K562 (cell line): ENCODE results near the gene FAM24B. TPM values are rescaled to one million over a fixed set of nuclear protein-coding genes. Genes with fewer than 3 reads are reported as not detected.

ENCODE experiments used
- ATAC-seq: fragments of 200-7000 bp; cut with Tn5 transposase; 3 replicates; pipeline ENCODE4 v1.9.1; 2020; ENCODE audit warnings: moderate library complexity
- BruUV-seq: library from RNA; stranded (reverse); fragments of 400-500 nt; replicated peaks from 2 replicates; lab custom pipeline; 2021; lab: Mats Ljungman, UMichigan
- CTCF ChIA-PET: fragments of 300-600 bp; formaldehyde crosslinking; extraction: SDS; loops from one replicate; lab custom pipeline; 2021; ENCODE audit warnings: low intra/inter-chr PET ratio; lab: Yijun Ruan, JAX
- POLR2A ChIA-PET: fragments of 300-600, 350-650 bp; sonication (Branson Sonifier 250); formaldehyde crosslinking; extraction: SDS; loops from one replicate; lab custom pipeline; 2021; ENCODE audit warnings: antibody characterized with exemption, inconsistent platforms; lab: Yijun Ruan, JAX
- DNase-seq, 4 experiments: peaks; one replicate each; pipeline versions ENCODE4 v3.0.0 to v3.0.0-alpha.2; 2011 to 2018; ENCODE audit warnings: low spot score in 3 of 4, mixed read lengths in 3 of 4; ENCODE audit errors: extremely low read depth in 1 of 4
- FAIRE-seq: peaks from 2 replicates; lab custom pipeline; 2011; peaks lifted over from hg19 to GRCh38; lab: Jason Lieb, UNC
- H2AFZ ChIP-seq: 2 replicates; pipeline ENCODE4 v1.6.0; 2011; ENCODE audit warnings: low read depth, low read length, control low read depth, inconsistent platforms
- H3K27ac ChIP-seq: fragments of 200-600 bp; 3 replicates; pipeline ENCODE4 v1.8.0; 2011; ENCODE audit warnings: low read depth, mild to moderate bottlenecking, control low read depth, inconsistent platforms, low read length, moderate library complexity, mixed read lengths; ENCODE audit errors: extremely low read depth
- H3K27me3 ChIP-seq, 2 experiments: fragments of 300-600 bp in 1 of 2; 2 replicates in 1 of 2; 3 replicates in 1 of 2; pipeline versions ENCODE4 v1.6.0 to v1.8.0; 2011; ENCODE audit warnings: inconsistent platforms in 2 of 2, low read length in 2 of 2, mild to moderate bottlenecking in 1 of 2, mixed read lengths in 1 of 2, moderate library complexity in 1 of 2; ENCODE audit not compliant: control insufficient read depth in 2 of 2, insufficient read depth in 2 of 2
- H3K36me3 ChIP-seq: fragments of 300-600 bp; 3 replicates; pipeline ENCODE4 v1.8.0; 2011; ENCODE audit warnings: mild to moderate bottlenecking, low read length, inconsistent platforms; ENCODE audit not compliant: control insufficient read depth, insufficient read depth
- H3K4me1 ChIP-seq, 2 experiments: fragments of 200-600 bp in 1 of 2; replicated peaks in 1 of 2; 2 replicates in 1 of 2; 3 replicates in 1 of 2; pipeline versions ENCODE4 v1.5.1 to v1.8.0; 2011; ENCODE audit warnings: inconsistent platforms in 2 of 2, low read length in 2 of 2, mild to moderate bottlenecking in 1 of 2, mixed read lengths in 1 of 2, moderate library complexity in 1 of 2; ENCODE audit not compliant: control insufficient read depth in 2 of 2, insufficient read depth in 2 of 2
- H3K4me2 ChIP-seq: 2 replicates; pipeline ENCODE4 v1.6.1; 2011; ENCODE audit warnings: low read length, control low read depth, inconsistent platforms, mixed read lengths; ENCODE audit not compliant: insufficient read depth
- H3K4me3 ChIP-seq: fragments of 200-600 bp; sonication (generic), shearing (Covaris generic); 2 replicates; pipeline ENCODE4 v1.5.1; 2016; ENCODE audit warnings: control low read depth, inconsistent platforms
- H3K79me2 ChIP-seq: fragments of 200-600 bp; 3 replicates; pipeline ENCODE4 v1.8.0; 2011; ENCODE audit warnings: low read length, inconsistent platforms; ENCODE audit not compliant: control insufficient read depth, insufficient read depth
- H3K9ac ChIP-seq, 2 experiments: 2 replicates each; pipeline versions ENCODE4 v1.6.0 to v1.6.1; 2011; ENCODE audit warnings: low read depth in 2 of 2, low read length in 2 of 2, control low read depth in 1 of 2, inconsistent platforms in 1 of 2, mild to moderate bottlenecking in 1 of 2, mixed read lengths in 1 of 2; ENCODE audit not compliant: insufficient read depth in 1 of 2
- H3K9me1 ChIP-seq: one replicate; pipeline ENCODE4 v1.6.0; 2011; ENCODE audit warnings: inconsistent platforms, mild to moderate bottlenecking, low read length, moderate library complexity; ENCODE audit not compliant: control insufficient read depth, insufficient read depth
- H3K9me3 ChIP-seq: replicated peaks from 2 replicates; pipeline ENCODE4 v1.5.1; 2011; ENCODE audit warnings: low read depth, low read length, inconsistent platforms; ENCODE audit not compliant: control insufficient read depth, insufficient read depth
- H4K20me1 ChIP-seq: replicated peaks from 2 replicates; pipeline ENCODE4 v1.6.1; 2011; ENCODE audit warnings: low read length, inconsistent platforms, mixed read lengths; ENCODE audit not compliant: control insufficient read depth, insufficient read depth
- ATF1 ChIP-seq, 2 experiments: fragments of 450-650 bp in 1 of 2; IDR thresholded peaks; 2 replicates each; pipeline ENCODE4 v1.6.1; 2016; ENCODE audit warnings: missing compliant biosample characterization in 1 of 2, missing genetic modification characterization in 1 of 2
- CSDE1 ChIP-seq, 2 experiments: fragments of 450-650 bp; IDR thresholded peaks; 2 replicates each; pipeline ENCODE4 v1.6.1; 2016; ENCODE audit warnings: mild to moderate bottlenecking in 1 of 2
- ELK1 ChIP-seq: sonication (generic); formaldehyde crosslinking; IDR thresholded peaks from 2 replicates; pipeline ENCODE4 v1.8.1; 2022; ENCODE audit warnings: missing genetic modification reagents
- FUS ChIP-seq: fragments of 200-400 bp; formaldehyde crosslinking; optimal IDR thresholded peaks from 2 replicates; pipeline ENCODE3; 2017; ENCODE audit warnings: low read depth, low read length
- GTF3C2 ChIP-seq: IDR thresholded peaks from 3 replicates; pipeline ENCODE4 v1.6.1; 2011; ENCODE audit warnings: borderline replicate concordance, mild to moderate bottlenecking, moderate library complexity; ENCODE audit not compliant: insufficient read length; ENCODE audit errors: extremely low read depth
- HDAC1 ChIP-seq, 2 experiments: fragments of 450-650 bp; IDR thresholded peaks; 2 replicates each; pipeline ENCODE4 v1.6.1; 2016 to 2017; ENCODE audit warnings: inconsistent platforms in 1 of 2, mild to moderate bottlenecking in 1 of 2, moderate library complexity in 1 of 2
- KDM4B ChIP-seq, 2 experiments: fragments of 450-650 bp in 1 of 2; sonication (generic) in 1 of 2; IDR thresholded peaks; 2 replicates each; pipeline ENCODE4 v1.6.1; 2016 to 2017; ENCODE audit warnings: borderline replicate concordance in 2 of 2, antibody characterized with exemption in 1 of 2, low read depth in 1 of 2, mild to moderate bottlenecking in 1 of 2
- NFYB ChIP-seq: IDR thresholded peaks from 2 replicates; pipeline ENCODE4 v1.6.1; 2011; ENCODE audit warnings: mild to moderate bottlenecking, moderate library complexity; ENCODE audit not compliant: insufficient read length; ENCODE audit errors: extremely low read depth
- SRSF7 ChIP-seq: fragments of 200-400 bp; formaldehyde crosslinking; optimal IDR thresholded peaks from 2 replicates; pipeline ENCODE3; 2017; ENCODE audit warnings: mild to moderate bottlenecking, low read depth, low read length
- THRB ChIP-seq: fragments of 450-650 bp; formaldehyde crosslinking; conservative IDR thresholded peaks from 2 replicates; pipeline ENCODE4 v1.4.0; 2022; ENCODE audit warnings: mild to moderate bottlenecking, missing genetic modification characterization
- TRIM24 ChIP-seq, 2 experiments: fragments of 450-650 bp; IDR thresholded peaks; 2 replicates each; pipeline ENCODE4 v1.6.1; 2016
- XRCC4 ChIP-seq: IDR thresholded peaks from one replicate; pipeline ENCODE4 v1.6.1; 2011; ENCODE audit not compliant: insufficient read depth, insufficient read length; ENCODE audit errors: extremely low read depth
- ZNF212 ChIP-seq: fragments of 450-650 bp; formaldehyde crosslinking; IDR thresholded peaks from 2 replicates; pipeline ENCODE4 v1.4.0; 2020; ENCODE audit warnings: mild to moderate bottlenecking
- ZNF23 ChIP-seq: fragments of 250-450 bp; sonication (Bioruptor Pico); IDR thresholded peaks from 2 replicates; pipeline ENCODE4 v1.4.0; 2020; ENCODE audit warnings: mild to moderate bottlenecking
- ZNF263 ChIP-seq: sonication (generic); formaldehyde crosslinking; IDR thresholded peaks from 2 replicates; pipeline ENCODE4 v1.8.0; 2022; ENCODE audit warnings: mild to moderate bottlenecking, missing genetic modification reagents, borderline replicate concordance
- ZNF354B ChIP-seq: fragments of 250-450 bp; sonication (Bioruptor Pico); IDR thresholded peaks from 2 replicates; pipeline ENCODE4 v1.4.0; 2020
- ZNF696 ChIP-seq: fragments of 250-450 bp; sonication (Bioruptor Pico); conservative IDR thresholded peaks from 2 replicates; pipeline ENCODE4 v1.4.0; 2020; ENCODE audit warnings: mild to moderate bottlenecking, moderate library complexity
- ZZZ3 ChIP-seq: fragments of 450-650 bp; IDR thresholded peaks from 2 replicates; pipeline ENCODE4 v1.6.1; 2016; ENCODE audit warnings: antibody characterized with exemption, mild to moderate bottlenecking, moderate library complexity
- WGBS: fragments of 100-300 bp; shearing (Covaris generic); methylation state at CpG from one replicate; pipeline ENCODE4 v1.1.6; 2016; ENCODE audit warnings: low coverage, mixed read lengths; ENCODE audit not compliant: insufficient coverage; ENCODE audit errors: missing lambda C conversion rate; 5-methylcytosine and 5-hydroxymethylcytosine counted together
- in situ Hi-C: fragments of 300-500 bp; cut with MboI; formaldehyde crosslinking; loops from 4 replicates; pipeline ENCODE4 v1.15.0; 2018; ENCODE audit warnings: inconsistent platforms, mixed read lengths
- intact Hi-C: fragments of 100-400 bp; cut with micrococcal nuclease; formaldehyde crosslinking; loops from 2 replicates; pipeline ENCODE4 v1.14.2; 2022
- polyA plus RNA-seq, 8 experiments: library from polyadenylated mRNA; depleted of rRNA in 4 of 8; stranded (reverse) in 5 of 8; unstranded in 3 of 8; fragments of >200 nt; fragmentation: Nextera tagmentation in 2 of 8; fragmentation: Illumina TruSeq in 1 of 8; extraction: Ambion mirVana in 2 of 8; extraction: Trizol in 1 of 8; gene quantifications; 2 replicates each; pipeline versions ENCODE4 v1.2.1 to v1.2.3, GENCODE V29; 2011 to 2014; ENCODE audit warnings: inconsistent platforms in 1 of 8, missing spikeins in 1 of 8
- total RNA-seq, 7 experiments: library from RNA; depleted of rRNA in 6 of 7; stranded (reverse); fragments of >200 nt in 6 of 7; fragmentation: Illumina TruSeq in 2 of 7; extraction: Trizol in 2 of 7; gene quantifications; 2 replicates each; pipeline versions ENCODE4 v1.2.1 to v1.2.3, GENCODE V29; 2011 to 2021; ENCODE audit warnings: low replicate concordance in 1 of 7

FAM24B gene
- total and polyA plus RNA-seq, 9 of the 15 experiments (the other 6 are each of a cell fraction or from before 2014, with no cell fraction given) = 6.0 to 19.6 (median 9.2) TPM

- Histone ChIP-seq H4K20me1 (no peaks in the 10 kb centered on the region), H3K36me3 (no peaks in the 10 kb centered on the region), H2AFZ (no peak overlapping the region), H3K4me1 (no peaks in the 10 kb centered on the region), H3K27ac (no peak overlapping the region), H3K9me3 (no peaks in the 10 kb centered on the region), H3K79me2 (no peaks in the 10 kb centered on the region), H3K4me3 (no peak overlapping the region), H3K9me1 (no peaks in the 10 kb centered on the region), H3K9ac (no peak overlapping the region), H3K4me2 (no peak overlapping the region), H3K27me3 (no peaks in the 10 kb centered on the region)
- DNase-seq = no peak
- TF ChIP-seq NFYB (no peak), TRIM24 (IDR thresholded peaks at IDR 0.05) (no peak), XRCC4 (no peak), KDM4B (IDR thresholded peaks at IDR 0.05; ENCODE audit: borderline replicate concordance in 2 of 2, low read depth in 1 of 2) (no peak), ELK1 (no peak), ATF1 (CRISPR knock-in tag; IDR thresholded peaks at IDR 0.05) (no peak), ATF1 (tag; IDR thresholded peaks at IDR 0.05) (no peak), THRB (CRISPR knock-in tag) (no peak), ZNF696 (CRISPR knock-in tag) (no peak), ZNF354B (CRISPR knock-in tag) (no peak), ZNF212 (no peak), CSDE1 (IDR thresholded peaks at IDR 0.05) (no peak), ZNF263 (CRISPR knock-in tag) (no peak), FUS (no peak), ZNF23 (CRISPR knock-in tag) (no peak), GTF3C2 (no peak), ZZZ3 (no peak), SRSF7 (no peak), HDAC1 (IDR thresholded peaks at IDR 0.05) (no peak)
- POLR2A ChIA-PET = no interaction called here
- FAIRE-seq = no peak
- in situ Hi-C loops = no loop called here
- no peak for ATAC-seq
- CTCF ChIA-PET = no interaction called here
- no TSS peak for BruUV-seq
- intact Hi-C loops = no loop called here
- WGBS = 0% methylated on average over 4 of the region's 4 CpGs
These were observed 66.6 kb downstream of the FAM24B start for GRCh38 chr10:122812751-122813150.
